WI38 (cell line): ENCODE measurements around the gene USP9X.

Experiments
- H3K4me3 ChIP-seq: 2 replicates; pipeline ENCODE4 v1.5.1; 2011; ENCODE audit warnings: low read depth, mild to moderate bottlenecking, control low read depth, low read length
- TF ChIP-seq, protein P1 (sequence below): IDR thresholded peaks from 2 replicates; pipeline ENCODE4 v1.5.1; 2012; ENCODE audit warnings: low read depth, mild to moderate bottlenecking, control low read depth, low read length

USP9X gene

DNA sequence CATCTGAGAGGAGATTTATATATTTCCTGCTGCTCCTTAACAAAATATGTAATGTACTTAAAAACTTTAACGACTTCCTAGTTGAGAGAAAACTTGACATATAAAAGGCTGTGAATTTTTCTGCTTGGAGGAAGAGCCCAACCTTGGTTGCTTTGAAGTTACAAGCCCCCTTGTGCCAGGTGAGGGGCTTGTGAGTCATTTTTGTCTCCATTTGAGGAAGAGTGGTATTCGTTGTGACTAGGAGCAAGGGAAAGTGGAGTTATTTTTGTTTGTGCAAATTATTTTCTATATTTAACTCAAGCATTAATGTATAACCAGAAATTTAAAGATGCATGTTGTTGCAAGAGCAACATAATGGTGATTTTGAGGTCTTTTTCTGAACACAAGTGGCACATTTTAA lies 149.7 kb downstream of the USP9X start:
- TF ChIP-seq, protein P1, sequence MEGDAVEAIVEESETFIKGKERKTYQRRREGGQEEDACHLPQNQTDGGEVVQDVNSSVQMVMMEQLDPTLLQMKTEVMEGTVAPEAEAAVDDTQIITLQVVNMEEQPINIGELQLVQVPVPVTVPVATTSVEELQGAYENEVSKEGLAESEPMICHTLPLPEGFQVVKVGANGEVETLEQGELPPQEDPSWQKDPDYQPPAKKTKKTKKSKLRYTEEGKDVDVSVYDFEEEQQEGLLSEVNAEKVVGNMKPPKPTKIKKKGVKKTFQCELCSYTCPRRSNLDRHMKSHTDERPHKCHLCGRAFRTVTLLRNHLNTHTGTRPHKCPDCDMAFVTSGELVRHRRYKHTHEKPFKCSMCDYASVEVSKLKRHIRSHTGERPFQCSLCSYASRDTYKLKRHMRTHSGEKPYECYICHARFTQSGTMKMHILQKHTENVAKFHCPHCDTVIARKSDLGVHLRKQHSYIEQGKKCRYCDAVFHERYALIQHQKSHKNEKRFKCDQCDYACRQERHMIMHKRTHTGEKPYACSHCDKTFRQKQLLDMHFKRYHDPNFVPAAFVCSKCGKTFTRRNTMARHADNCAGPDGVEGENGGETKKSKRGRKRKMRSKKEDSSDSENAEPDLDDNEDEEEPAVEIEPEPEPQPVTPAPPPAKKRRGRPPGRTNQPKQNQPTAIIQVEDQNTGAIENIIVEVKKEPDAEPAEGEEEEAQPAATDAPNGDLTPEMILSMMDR, result no peak
- no peak overlapping the region for H3K4me3 ChIP-seq

GRCh38 chrX:41236629-41237028 lies 151.4 kb downstream of the USP9X start:
- H3K4me3 ChIP-seq, result no peak overlapping the region
- TF ChIP-seq, protein P1, result no peak

DNA sequence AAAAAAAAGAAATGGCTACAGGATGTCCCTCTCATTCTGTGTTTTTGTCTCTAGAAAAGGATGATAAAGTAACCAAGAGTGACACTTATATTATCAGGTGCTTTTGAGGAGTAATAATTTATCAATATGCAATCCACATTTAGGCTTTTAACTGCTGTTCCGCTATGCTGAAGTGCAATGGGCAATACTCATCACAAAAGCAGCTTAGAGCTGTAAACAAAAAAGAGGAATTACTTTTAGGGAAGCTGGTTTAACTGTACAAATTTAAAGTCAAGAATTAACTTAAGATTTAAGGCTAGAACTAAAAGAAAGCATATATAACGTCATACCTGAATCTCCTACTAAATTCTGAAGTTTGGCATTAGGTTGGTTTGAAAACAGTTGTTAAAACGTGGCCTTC lies 155.3 kb downstream of the USP9X start:
- TF ChIP-seq, protein P1, result no peak
- H3K4me3 ChIP-seq, result no peak overlapping the region

DNA sequence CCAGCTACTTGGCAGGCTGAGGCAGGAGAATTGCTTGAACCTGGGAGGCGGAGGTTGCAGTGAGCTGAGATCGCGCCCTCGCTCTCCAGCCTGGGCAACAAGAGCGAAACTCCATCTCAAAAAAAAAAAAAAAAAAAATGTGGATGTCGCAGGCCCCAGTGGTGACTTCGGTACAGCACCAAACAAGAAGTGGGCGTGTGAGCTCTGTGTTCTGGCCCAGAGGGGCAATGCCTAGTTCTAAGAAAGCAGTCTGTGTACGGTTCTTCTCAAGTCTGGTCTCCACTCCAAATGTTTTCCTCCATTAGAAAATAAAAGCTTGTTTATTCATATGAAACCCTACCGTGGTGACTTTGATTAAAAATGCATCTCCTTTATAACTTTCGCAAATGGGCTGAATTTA lies 156.7 kb downstream of the USP9X start:
- H3K4me3 ChIP-seq, result no peak overlapping the region
- TF ChIP-seq, protein P1, result no peak

- TF ChIP-seq, protein P1, result no peak
- no peak overlapping the region for H3K4me3 ChIP-seq
These were observed 160.4 kb downstream of the USP9X start for GRCh38 chrX:41245641-41246040.

GRCh38 chrX:41250867-41251266 lies 165.6 kb downstream of the USP9X start:
- TF ChIP-seq, protein P1, result no peak
- no peak overlapping the region for H3K4me3 ChIP-seq

DNA sequence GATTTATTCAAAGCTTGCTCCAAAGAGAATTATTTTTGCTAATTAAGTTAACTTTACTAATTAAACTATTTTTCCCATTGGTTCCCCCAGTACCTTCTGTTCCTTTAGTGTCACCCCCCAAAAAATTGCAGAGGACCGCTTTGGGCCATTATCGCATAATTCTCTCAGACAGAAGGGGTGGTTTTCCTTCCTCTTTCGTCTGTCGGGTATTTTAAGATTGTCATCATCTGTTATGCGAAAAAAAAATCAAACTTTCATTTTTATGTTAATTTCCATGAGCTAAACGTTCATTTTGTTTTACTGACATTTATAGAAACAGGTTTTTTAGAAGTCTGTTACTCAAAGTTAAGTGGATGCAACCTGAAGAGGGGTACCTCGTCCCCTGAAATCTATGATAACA lies 172.6 kb downstream of the USP9X start:
- H3K4me3 ChIP-seq, result no peak overlapping the region
- TF ChIP-seq, protein P1, result no peak
